Fibroblast of the aortic adventitia (primary cell): ENCODE measurements around the gene TDG. TPM values are rescaled to one million over a fixed set of nuclear protein-coding genes. Genes with fewer than 3 reads are reported as not detected.
A peak's percentile ranks its signal among the peaks of the same experiment; 100 is the strongest.

ENCODE experiments used
- DNase-seq: peaks from one replicate; pipeline ENCODE4 v3.0.0-alpha.2; 2010; ENCODE audit warnings: low read depth
- H3K4me3 ChIP-seq: 2 replicates; pipeline ENCODE4 v1.5.1; 2011; ENCODE audit warnings: low read depth, mild to moderate bottlenecking, control low read depth, low read length, moderate library complexity
- total RNA-seq: library from RNA; depleted of rRNA; stranded (reverse); fragments of >200 nt; gene quantifications from 2 replicates; pipeline ENCODE4 v1.2.3, GENCODE V29; 2012; ENCODE audit warnings: low replicate concordance
- TF ChIP-seq, protein P1 (sequence below): IDR thresholded peaks from 2 replicates; pipeline ENCODE4 v1.5.1; 2011; ENCODE audit warnings: mild to moderate bottlenecking, low read length, control low read depth, inconsistent platforms; ENCODE audit not compliant: insufficient read depth

TDG gene
- total RNA-seq, 1 donor: 16.5 TPM

DNA sequence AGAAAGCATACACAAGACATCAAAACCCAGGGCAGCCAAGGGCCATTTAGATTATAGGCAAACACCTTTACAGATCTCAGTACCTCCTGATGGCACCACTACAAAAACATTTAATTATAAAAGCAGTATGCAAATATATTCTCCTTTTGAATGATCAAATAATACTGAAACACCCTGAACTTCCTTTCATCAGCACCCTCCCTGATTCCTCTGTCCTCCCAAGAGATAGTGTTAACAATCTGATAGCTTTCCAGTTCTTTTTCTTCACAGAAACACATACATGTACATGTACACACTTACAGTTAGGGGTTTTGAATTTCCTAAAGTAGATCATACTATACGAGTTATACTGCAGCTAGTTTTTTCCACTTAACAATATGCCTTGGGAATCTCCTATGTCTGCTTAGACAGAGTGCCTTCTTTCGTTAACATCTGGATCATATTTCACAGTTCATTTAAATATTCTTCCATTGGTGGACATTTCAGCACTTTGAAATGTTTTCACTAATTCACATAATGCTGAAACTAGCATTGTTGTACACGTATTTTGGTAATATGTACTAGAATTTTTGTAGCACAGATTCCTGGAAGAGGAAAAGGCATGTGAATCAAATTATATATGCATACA is 35.2 kb downstream of the TDG start:
- DNase-seq: no peak
- TF ChIP-seq, protein P1, sequence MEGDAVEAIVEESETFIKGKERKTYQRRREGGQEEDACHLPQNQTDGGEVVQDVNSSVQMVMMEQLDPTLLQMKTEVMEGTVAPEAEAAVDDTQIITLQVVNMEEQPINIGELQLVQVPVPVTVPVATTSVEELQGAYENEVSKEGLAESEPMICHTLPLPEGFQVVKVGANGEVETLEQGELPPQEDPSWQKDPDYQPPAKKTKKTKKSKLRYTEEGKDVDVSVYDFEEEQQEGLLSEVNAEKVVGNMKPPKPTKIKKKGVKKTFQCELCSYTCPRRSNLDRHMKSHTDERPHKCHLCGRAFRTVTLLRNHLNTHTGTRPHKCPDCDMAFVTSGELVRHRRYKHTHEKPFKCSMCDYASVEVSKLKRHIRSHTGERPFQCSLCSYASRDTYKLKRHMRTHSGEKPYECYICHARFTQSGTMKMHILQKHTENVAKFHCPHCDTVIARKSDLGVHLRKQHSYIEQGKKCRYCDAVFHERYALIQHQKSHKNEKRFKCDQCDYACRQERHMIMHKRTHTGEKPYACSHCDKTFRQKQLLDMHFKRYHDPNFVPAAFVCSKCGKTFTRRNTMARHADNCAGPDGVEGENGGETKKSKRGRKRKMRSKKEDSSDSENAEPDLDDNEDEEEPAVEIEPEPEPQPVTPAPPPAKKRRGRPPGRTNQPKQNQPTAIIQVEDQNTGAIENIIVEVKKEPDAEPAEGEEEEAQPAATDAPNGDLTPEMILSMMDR: no peak
- H3K4me3 ChIP-seq: no peak overlapping the region

DNA sequence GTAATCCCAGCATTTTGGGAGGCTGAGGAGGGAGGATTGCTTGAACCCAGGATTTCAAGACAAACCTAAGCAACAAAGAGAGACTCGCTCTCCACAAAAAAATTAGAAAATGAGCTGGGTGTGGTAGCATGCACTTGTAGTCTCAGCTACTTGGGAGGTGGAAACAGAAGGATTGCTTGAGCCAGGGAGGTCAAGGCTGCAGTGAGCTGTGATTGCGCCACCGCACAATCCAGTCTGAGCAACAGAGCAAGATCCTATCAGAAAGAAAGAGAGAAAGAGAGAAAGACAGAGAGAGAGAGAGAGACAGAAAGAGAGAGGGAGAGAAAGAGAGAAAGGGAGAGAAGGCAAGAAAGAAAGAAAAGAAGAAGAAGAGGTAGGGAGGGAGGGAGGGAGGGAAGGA is 37.0 kb downstream of the TDG start:
- H3K4me3 ChIP-seq: no peak overlapping the region
- TF ChIP-seq, protein P1: no peak
- DNase-seq: no peak

DNA sequence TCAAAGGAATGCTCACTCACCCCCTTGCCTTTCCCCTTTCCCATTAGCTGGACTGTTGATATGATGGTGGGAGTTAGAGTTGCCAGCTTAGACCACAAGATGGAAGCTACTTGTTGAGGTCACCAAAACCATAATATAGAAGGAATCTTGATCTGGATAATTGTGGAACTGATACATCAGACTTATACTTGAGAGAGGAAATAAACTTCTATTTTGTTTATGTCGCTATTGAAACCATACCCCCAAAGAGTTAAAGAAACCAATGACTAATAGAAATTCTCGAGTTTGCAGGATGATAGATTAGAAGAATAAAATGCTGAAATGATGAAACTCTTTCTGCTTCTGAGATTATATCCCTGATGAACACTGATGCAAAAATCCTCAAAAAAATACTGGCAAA is 37.9 kb downstream of the TDG start:
- TF ChIP-seq, protein P1: no peak
- H3K4me3 ChIP-seq: no peak overlapping the region
- DNase-seq: no peak

DNA sequence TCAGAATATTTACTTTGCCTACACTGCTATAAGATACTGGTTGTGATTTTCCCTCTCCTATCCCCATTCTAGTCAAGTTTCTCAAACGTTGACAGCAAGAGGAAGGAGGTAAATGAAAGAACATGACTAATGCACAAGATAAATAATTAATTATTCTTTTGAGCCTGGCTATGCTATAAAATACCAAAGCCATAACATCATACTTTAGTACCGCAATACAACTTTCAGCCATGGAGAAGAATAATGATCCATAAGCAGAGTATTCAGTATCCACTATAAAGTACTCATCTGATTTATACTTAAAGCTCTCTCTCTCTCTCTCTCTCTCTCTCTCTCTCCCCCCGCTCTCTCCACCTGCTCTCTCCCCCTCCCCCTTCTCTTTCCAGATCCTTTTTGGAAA is 41.3 kb downstream of the TDG start:
- TF ChIP-seq, protein P1: no peak
- no peak overlapping the region for H3K4me3 ChIP-seq
- DNase-seq: peak; percentile 67

DNA sequence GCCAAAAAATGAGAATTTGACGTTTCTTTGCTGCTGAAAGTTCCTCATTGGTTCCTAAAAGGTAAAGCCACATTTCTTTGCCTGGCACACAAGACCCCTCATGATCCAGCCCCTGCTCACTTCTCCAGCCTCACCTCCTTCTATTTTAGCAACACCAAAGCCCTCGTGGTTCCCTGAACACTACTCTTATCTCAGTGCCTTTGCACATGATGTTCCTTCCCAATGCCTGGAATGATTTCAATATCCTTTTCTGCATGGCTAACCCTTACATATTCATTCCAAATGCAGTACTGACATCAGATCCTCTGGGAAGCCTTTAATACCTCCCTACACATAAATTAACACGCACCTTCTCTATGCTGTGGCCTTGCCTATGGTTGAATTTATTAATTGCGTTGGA is 44.4 kb downstream of the TDG start:
- TF ChIP-seq, protein P1: no peak
- DNase-seq: no peak
- H3K4me3 ChIP-seq: no peak overlapping the region

DNA sequence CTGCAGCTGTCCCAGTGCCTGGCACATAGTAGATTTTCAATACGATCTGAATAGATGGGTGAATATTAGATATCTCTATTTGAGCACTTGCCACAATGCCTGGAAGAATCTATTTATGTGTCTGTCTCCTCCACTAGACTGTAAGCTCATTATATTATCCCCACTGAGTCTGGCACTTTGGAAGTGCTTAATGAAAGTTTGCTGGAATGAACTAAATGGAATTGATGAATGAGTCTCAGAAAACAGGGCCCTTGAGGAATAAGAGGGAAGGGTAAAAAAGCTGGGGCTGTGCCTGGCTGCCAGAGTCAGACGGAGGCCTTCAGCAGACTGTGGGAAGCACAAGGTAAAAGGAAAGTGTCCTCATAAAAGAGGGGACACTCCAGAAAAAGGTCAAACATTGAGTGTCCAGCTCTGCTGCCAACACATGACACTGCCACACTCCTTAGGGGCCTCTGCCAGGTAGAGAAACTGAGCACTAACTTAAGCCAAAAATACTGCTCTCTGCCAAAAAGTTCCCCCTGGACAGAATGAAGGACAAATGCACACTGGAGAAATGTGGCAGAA is 45.0 kb downstream of the TDG start:
- TF ChIP-seq, protein P1: no peak

DNA sequence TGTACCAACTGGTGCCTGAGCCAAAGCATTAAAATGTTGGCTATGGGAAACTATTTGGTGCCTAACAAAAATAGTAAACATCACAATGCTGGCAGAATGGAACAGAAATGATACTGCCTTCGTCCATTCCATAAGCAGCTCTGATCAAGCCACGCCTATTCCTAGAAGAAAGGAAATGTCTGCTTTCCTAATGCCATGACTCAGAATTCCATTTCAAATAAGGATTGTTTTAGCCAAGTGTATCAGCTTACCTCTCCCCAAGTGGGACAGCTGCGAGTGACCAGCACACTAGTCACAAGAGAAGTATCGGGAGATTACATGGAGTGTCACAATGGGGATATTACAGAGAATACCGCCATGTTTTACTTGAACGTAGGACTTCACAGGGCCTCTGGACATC is 45.6 kb downstream of the TDG start:
- H3K4me3 ChIP-seq: no peak overlapping the region
- peak; percentile 89 for DNase-seq
- TF ChIP-seq, protein P1: no peak

More for the DNA sequence above, 45.0 kb downstream of the TDG start:
- H3K4me3 ChIP-seq: no peak overlapping the region
- DNase-seq: no peak
